Gastroesophageal sphincter (tissue), 4 donors: ENCODE measurements around the gene PLPP2. TPM values are rescaled to one million over a fixed set of nuclear protein-coding genes. Genes with fewer than 3 reads are reported as not detected.

Experiments
- ATAC-seq: fragments of 150-250 bp; one replicate; pipeline ENCODE4 v1.9.1; 2016; ENCODE audit warnings: mild to moderate bottlenecking, moderate library complexity
- H3K27ac ChIP-seq, 4 donors: fragments of 200-600 bp; sonication (generic) in 3 of 4; 1 replicate in 3 of 4; 2 replicates in 1 of 4; pipeline ENCODE4 v1.5.1; 2016 to 2019
- H3K27me3 ChIP-seq: fragments of 200-600 bp; sonication (generic); one replicate; pipeline ENCODE4 v1.5.1; 2019
- H3K36me3 ChIP-seq, 2 donors: fragments of 200-600 bp; sonication (generic); one replicate each; pipeline ENCODE4 v1.5.1; 2019; ENCODE audit warnings: control low read depth in 1 of 2
- H3K4me1 ChIP-seq, 3 donors: fragments of 200-600 bp; sonication (generic); 1 replicate in 2 of 3; 2 replicates in 1 of 3; pipeline ENCODE4 v1.5.1; 2016 to 2019; ENCODE audit warnings: control low read depth in 2 of 3
- H3K4me3 ChIP-seq, 2 donors: fragments of 200-600 bp; sonication (generic); one replicate each; pipeline ENCODE4 v1.5.1; 2019; ENCODE audit warnings: mild to moderate bottlenecking in 1 of 2, moderate library complexity in 1 of 2
- H3K9me3 ChIP-seq, 3 donors: fragments of 200-600 bp; sonication (generic); one replicate each; pipeline ENCODE4 v1.5.1; 2017 to 2019; ENCODE audit warnings: control low read depth in 2 of 3
- EP300 ChIP-seq: sonication (generic); formaldehyde crosslinking; IDR thresholded peaks from one replicate; pipeline ENCODE4 v1.6.1; 2017; ENCODE audit warnings: antibody characterized with exemption, mild to moderate bottlenecking
- POLR2A ChIP-seq, 2 donors: fragments of 450-650 bp; IDR thresholded peaks; one replicate each; pipeline ENCODE4 v1.6.1; 2017; ENCODE audit warnings: antibody characterized with exemption in 2 of 2, mild to moderate bottlenecking in 2 of 2, moderate library complexity in 1 of 2
- POLR2AphosphoS5 ChIP-seq: sonication (generic); formaldehyde crosslinking; IDR thresholded peaks from one replicate; pipeline ENCODE4 v1.6.1; 2017; ENCODE audit warnings: antibody characterized with exemption
- WGBS, 2 donors: methylation state at CpG; one replicate each; pipeline ENCODE4 v1.1.5; 2018; ENCODE audit warnings: low coverage in 1 of 2; 5-methylcytosine and 5-hydroxymethylcytosine counted together
- total RNA-seq, 4 donors: library from RNA; depleted of rRNA; stranded (reverse); fragments of >200 nt; gene quantifications; one replicate each; pipeline ENCODE4 v1.1.0, GENCODE V29; 2016
- TF ChIP-seq, protein P1 (sequence below), 4 experiments: fragments of 200-600 bp in 2 of 4; fragments of 450-650 bp in 2 of 4; sonication (generic) in 1 of 4; IDR thresholded peaks; one replicate each; pipeline ENCODE4 v1.5.1; 2017 to 2019; ENCODE audit warnings: antibody characterized with exemption in 4 of 4, mild to moderate bottlenecking in 2 of 4, moderate library complexity in 2 of 4

The PLPP2 gene
- total RNA-seq, 4 donors from 2014 or later, result 2.3 to 26.4 (median 3.7) TPM

DNA sequence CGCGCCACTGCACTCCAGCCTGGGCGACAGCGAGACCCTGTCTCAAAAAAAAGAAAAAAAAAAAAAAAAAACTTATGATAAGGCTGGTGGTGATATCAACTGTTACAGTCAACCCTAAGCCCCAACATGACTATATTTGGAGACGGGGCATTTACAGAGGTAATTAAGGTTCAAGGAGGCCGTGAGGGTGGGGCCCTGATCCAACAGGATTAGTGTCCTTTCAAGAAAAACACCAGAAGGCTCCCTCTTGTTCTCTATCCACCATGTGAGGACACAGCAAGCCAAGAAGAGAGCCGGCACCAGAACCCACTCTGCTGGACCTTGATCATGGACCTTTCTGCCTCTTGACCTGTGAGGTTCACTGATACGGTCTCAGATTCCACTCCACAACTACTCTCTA lies 39.3 kb upstream of the PLPP2 start:
- Histone ChIP-seq H3K36me3 (peaks cover 0 to 85% of the 10 kb centered on the region in 2 donors), H3K27ac (no peak overlapping the region), H3K4me3 (no peak overlapping the region), H3K4me1 (peaks cover 0 to 3% (median 0%) of the 10 kb centered on the region in 3 donors), H3K27me3 (no peaks in the 10 kb centered on the region), H3K9me3 (no peaks in the 10 kb centered on the region)
- 85 to 100% methylated on average over 4 to 6 of the region's 8 CpGs for WGBS, 2 donors
- ATAC-seq, result no peak
- TF ChIP-seq, protein P1, sequence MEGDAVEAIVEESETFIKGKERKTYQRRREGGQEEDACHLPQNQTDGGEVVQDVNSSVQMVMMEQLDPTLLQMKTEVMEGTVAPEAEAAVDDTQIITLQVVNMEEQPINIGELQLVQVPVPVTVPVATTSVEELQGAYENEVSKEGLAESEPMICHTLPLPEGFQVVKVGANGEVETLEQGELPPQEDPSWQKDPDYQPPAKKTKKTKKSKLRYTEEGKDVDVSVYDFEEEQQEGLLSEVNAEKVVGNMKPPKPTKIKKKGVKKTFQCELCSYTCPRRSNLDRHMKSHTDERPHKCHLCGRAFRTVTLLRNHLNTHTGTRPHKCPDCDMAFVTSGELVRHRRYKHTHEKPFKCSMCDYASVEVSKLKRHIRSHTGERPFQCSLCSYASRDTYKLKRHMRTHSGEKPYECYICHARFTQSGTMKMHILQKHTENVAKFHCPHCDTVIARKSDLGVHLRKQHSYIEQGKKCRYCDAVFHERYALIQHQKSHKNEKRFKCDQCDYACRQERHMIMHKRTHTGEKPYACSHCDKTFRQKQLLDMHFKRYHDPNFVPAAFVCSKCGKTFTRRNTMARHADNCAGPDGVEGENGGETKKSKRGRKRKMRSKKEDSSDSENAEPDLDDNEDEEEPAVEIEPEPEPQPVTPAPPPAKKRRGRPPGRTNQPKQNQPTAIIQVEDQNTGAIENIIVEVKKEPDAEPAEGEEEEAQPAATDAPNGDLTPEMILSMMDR (IDR thresholded peaks at IDR 0.05), result no peak
- TF ChIP-seq EP300, result no peak
- TF ChIP-seq POLR2A (IDR thresholded peaks at IDR 0.05), result no peak
- no peak for TF ChIP-seq POLR2AphosphoS5

DNA sequence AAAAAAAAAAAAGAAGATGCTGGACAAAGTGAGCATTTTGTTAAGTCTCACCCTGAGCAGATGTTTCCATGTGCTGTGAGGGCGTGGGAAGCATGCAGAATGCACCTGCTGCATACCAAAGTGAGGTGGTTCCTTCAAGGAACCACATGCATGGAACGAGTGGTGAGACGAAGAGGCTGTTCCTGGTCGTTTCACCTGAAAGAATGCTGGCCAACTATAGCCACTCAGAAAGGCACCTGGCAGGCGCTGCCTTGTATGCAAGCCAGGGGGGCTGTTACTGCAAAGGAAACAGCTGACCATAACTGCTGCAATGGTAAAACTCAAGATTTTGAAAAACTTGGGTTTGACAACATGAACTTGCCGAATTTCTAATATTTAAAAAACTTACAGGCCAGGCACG lies 38.7 kb upstream of the PLPP2 start:
- H3K9me3 ChIP-seq, result no peaks in the 10 kb centered on the region
- no peak overlapping the region for H3K4me3 ChIP-seq
- ATAC-seq, result no peak
- WGBS, 2 donors, result 89 to 93% methylated on average over 5 to 7 of the region's 7 CpGs
- H3K4me1 ChIP-seq, result no peaks in the 10 kb centered on the region
- no peaks in the 10 kb centered on the region for H3K27me3 ChIP-seq
- no peak for TF ChIP-seq POLR2AphosphoS5
- no peak overlapping the region for H3K27ac ChIP-seq
- peaks cover 0 to 85% of the 10 kb centered on the region in 2 donors for H3K36me3 ChIP-seq

DNA sequence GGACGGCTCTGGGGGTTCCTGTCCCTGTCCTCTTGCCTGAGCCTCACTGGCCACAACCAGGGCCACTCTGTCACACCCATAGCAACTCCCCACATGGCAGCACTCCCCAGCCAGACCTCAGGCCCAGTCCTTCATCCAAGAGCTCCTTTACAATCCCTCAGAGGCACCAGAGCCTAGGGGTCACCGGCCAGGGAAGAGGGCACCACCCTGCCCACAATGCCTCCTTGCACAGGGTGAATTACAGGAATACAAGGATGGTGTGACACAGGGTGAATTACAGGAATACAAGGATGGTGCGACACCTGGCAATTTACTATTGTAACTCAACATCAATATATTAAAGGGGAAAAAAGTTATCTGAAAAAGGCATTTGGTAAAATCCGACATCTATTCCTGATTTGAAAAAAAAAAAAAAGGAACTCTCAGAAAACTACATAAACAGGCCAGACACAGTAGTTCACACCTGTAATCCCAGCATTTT lies 36.9 kb upstream of the PLPP2 start:
- no peak overlapping the region for H3K4me3 ChIP-seq
- no peak for ATAC-seq
- WGBS, 2 donors, result 100% methylated on average over 2 of the region's 4 CpGs
- no peak overlapping the region for H3K27ac ChIP-seq
- TF ChIP-seq, protein P1 (IDR thresholded peaks at IDR 0.05), result no peak
- TF ChIP-seq EP300 (no peak), POLR2AphosphoS5 (no peak), POLR2A (IDR thresholded peaks at IDR 0.05) (no peak)
- peaks cover 0 to 89% of the 10 kb centered on the region in 2 donors for H3K36me3 ChIP-seq
- H3K4me1 ChIP-seq, result no peaks in the 10 kb centered on the region
- no peaks in the 10 kb centered on the region for H3K9me3 ChIP-seq
- no peaks in the 10 kb centered on the region for H3K27me3 ChIP-seq

DNA sequence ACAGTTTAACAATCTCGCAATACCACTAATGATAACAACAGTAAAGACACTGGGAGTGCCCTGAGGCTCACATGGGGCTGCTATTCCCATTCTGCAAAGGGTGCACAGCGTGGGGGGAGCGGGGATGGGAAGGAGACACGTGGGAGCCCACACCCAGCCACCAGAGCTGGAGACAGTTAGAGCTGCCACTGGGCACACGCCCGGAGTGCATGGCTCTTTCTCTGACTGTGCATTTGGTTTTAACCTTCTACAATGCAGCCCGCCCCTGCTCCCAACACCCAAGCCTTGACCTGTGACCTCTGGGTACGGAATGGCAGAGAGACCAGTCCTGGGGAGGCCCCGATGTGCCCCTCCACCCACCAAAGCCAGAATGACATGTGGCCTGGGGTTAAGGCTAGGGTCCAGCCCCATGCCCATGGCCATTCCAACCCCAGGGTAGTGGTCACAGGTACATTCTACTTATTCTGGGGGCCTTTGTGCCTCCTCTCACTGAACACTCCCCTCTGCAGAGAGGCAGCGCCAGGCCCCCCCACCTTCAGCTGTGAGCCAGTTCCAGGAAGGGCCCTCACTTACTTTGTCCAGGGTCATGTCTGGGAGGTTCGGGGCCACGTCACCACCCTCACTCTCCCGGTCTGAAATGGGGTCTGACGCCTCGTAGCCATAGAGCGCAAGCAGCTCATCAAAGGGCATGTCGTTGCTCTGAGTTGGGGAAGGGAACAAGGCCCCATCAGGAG lies 36.3 kb upstream of the PLPP2 start:
- Histone ChIP-seq H3K27me3 (no peaks in the 10 kb centered on the region), H3K36me3 (peaks cover 0 to 96% of the 10 kb centered on the region in 2 donors), H3K4me3 (no peak overlapping the region), H3K27ac (no peak overlapping the region), H3K4me1 (no peaks in the 10 kb centered on the region), H3K9me3 (no peaks in the 10 kb centered on the region)
- 92 to 95% methylated on average over 4 to 5 of the region's 17 CpGs for WGBS, 2 donors
- TF ChIP-seq, protein P1 (IDR thresholded peaks at IDR 0.05), result no peak
- TF ChIP-seq POLR2AphosphoS5, result no peak
- TF ChIP-seq POLR2A (IDR thresholded peaks at IDR 0.05), result no peak
- TF ChIP-seq EP300, result no peak
- ATAC-seq, result no peak

DNA sequence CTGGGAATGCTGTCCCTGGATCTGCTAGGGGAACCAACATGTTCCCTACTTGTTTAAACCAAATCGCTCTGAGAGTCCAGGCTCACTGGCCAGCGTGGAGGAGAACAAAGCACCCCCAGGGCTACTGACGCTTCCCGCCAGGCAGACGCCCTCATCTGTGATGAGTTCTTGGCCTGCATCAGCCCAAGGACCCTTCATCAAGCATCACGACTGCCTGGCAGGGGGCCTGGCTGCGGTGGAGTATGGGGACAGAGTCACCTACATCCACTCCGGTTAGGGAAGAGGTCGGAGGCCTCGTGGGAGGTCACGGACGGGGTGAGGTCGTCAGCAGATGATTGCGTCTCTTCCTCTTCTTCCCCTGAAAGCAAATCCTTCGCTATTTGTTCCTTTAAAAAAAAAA lies 35.7 kb upstream of the PLPP2 start:
- peaks cover 0 to 98% of the 10 kb centered on the region in 2 donors for H3K36me3 ChIP-seq
- H3K4me1 ChIP-seq, result no peaks in the 10 kb centered on the region
- 91 to 92% methylated on average over 10 to 14 of the region's 15 CpGs for WGBS, 2 donors
- ATAC-seq, result no peak
- no peak for TF ChIP-seq POLR2AphosphoS5
- TF ChIP-seq, protein P1 (IDR thresholded peaks at IDR 0.05), result no peak
- no peak for TF ChIP-seq EP300
- TF ChIP-seq POLR2A (IDR thresholded peaks at IDR 0.05), result no peak
- no peaks in the 10 kb centered on the region for H3K9me3 ChIP-seq
- no peak overlapping the region for H3K4me3 ChIP-seq
- H3K27ac ChIP-seq, result no peak overlapping the region
- no peaks in the 10 kb centered on the region for H3K27me3 ChIP-seq
